Activated CD4-positive, alpha-beta T cell treated with anti-CD3 and anti-CD28 coated beads for 24 hours (primary cell): ENCODE data around the gene PRKCI.
"Not testable (repeated sequence)": the region's sequence is repeated elsewhere in the genome, so short reads cannot be mapped to it uniquely, and the experiment has no call there.

Experiments
- DNase-seq, 2 donors: peaks; one replicate each; pipeline ENCODE4 v3.0.0-alpha.2; 2020; ENCODE audit warnings: low read depth in 2 of 2

Gene PRKCI

GRCh38 chr3:170342273-170342672, 120.0 kb downstream of the PRKCI start:
- DNase-seq, result not testable (repeated sequence)

GRCh38 chr3:170343859-170344258, 121.6 kb downstream of the PRKCI start:
- DNase-seq, result not testable (repeated sequence)

- DNase-seq, result no peak
These were observed 122.7 kb downstream of the PRKCI start for GRCh38 chr3:170344971-170345370.

- DNase-seq, result no peak
These were observed 124.5 kb downstream of the PRKCI start for GRCh38 chr3:170346481-170347392.

- DNase-seq, result no peak
These were observed 128.5 kb downstream of the PRKCI start for GRCh38 chr3:170350515-170351413.

- no peak for DNase-seq
These were observed 130.7 kb downstream of the PRKCI start for GRCh38 chr3:170352936-170353335.

- DNase-seq, result no peak
These were observed 131.3 kb downstream of the PRKCI start for GRCh38 chr3:170353485-170353884.

GRCh38 chr3:170354760-170355159, 132.5 kb downstream of the PRKCI start:
- DNase-seq, result no peak
